Thyroid gland (tissue), 4 donors: Measurements from ENCODE around the gene ZNF407.

Experiments
- POLR2A ChIP-seq, 2 donors: fragments of 450-650 bp; IDR thresholded peaks; one replicate each; pipeline ENCODE4 v1.6.1; 2017; ENCODE audit warnings: antibody characterized with exemption in 2 of 2, mild to moderate bottlenecking in 2 of 2, moderate library complexity in 1 of 2
- TF ChIP-seq, protein P1 (sequence below), 6 experiments: fragments of 200-600 bp in 3 of 6; fragments of 450-650 bp in 3 of 6; sonication (generic) in 3 of 6; IDR thresholded peaks; one replicate each; pipeline ENCODE4 v1.5.1; 2016 to 2019; ENCODE audit warnings: antibody characterized with exemption in 6 of 6, mild to moderate bottlenecking in 2 of 6, inconsistent platforms in 1 of 6, moderate library complexity in 1 of 6

DNA sequence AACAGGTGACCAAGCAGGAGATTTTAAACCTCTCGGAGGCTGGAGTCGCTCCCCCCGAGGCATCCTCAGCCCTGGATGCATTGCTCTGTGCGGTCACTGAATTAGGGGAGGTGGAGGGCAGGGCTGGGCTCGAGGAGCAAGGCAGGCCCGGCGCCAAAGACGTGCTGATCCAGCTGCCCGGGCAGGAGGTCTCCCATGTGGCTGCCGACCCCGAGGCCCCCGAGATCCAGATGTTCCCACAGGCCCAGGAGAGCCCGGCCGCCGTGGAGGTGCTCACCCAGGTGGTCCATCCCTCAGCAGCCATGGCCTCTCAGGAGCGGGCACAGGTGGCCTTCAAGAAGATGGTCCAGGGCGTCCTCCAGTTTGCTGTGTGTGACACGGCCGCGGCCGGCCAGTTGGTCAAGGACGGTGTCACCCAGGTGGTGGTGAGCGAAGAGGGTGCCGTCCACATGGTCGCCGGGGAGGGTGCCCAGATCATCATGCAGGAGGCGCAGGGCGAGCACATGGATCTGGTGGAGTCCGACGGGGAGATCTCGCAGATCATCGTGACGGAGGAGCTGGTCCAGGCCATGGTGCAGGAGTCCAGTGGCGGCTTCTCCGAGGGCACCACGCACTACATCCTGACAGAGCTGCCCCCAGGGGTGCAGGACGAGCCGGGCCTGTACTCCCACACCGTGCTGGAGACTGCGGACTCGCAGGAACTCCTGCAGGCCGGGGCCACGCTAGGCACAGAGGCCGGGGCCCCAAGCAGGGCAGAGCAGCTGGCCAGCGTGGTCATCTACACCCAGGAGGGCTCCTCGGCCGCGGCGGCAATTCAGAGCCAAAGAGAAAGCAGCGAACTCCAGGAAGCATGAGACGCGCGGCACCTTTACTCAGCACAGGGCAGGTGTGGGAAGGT is 466.2 kb downstream of the ZNF407 start:
- TF ChIP-seq, protein P1, sequence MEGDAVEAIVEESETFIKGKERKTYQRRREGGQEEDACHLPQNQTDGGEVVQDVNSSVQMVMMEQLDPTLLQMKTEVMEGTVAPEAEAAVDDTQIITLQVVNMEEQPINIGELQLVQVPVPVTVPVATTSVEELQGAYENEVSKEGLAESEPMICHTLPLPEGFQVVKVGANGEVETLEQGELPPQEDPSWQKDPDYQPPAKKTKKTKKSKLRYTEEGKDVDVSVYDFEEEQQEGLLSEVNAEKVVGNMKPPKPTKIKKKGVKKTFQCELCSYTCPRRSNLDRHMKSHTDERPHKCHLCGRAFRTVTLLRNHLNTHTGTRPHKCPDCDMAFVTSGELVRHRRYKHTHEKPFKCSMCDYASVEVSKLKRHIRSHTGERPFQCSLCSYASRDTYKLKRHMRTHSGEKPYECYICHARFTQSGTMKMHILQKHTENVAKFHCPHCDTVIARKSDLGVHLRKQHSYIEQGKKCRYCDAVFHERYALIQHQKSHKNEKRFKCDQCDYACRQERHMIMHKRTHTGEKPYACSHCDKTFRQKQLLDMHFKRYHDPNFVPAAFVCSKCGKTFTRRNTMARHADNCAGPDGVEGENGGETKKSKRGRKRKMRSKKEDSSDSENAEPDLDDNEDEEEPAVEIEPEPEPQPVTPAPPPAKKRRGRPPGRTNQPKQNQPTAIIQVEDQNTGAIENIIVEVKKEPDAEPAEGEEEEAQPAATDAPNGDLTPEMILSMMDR (IDR thresholded peaks at IDR 0.05), result no peak
- no peak for TF ChIP-seq POLR2A (IDR thresholded peaks at IDR 0.05)
